Fibroblast of skin of left biceps (primary cell): ENCODE results near the gene EXOSC10.
"Not testable (repeated sequence)": the region's sequence is repeated elsewhere in the genome, so short reads cannot be mapped to it uniquely, and the experiment has no call there.

Experiments used
- DNase-seq, 2 experiments: peaks; one replicate each; pipeline ENCODE4 v3.0.0-alpha.2; 2013; ENCODE audit warnings: low read depth in 2 of 2

The EXOSC10 gene

DNA sequence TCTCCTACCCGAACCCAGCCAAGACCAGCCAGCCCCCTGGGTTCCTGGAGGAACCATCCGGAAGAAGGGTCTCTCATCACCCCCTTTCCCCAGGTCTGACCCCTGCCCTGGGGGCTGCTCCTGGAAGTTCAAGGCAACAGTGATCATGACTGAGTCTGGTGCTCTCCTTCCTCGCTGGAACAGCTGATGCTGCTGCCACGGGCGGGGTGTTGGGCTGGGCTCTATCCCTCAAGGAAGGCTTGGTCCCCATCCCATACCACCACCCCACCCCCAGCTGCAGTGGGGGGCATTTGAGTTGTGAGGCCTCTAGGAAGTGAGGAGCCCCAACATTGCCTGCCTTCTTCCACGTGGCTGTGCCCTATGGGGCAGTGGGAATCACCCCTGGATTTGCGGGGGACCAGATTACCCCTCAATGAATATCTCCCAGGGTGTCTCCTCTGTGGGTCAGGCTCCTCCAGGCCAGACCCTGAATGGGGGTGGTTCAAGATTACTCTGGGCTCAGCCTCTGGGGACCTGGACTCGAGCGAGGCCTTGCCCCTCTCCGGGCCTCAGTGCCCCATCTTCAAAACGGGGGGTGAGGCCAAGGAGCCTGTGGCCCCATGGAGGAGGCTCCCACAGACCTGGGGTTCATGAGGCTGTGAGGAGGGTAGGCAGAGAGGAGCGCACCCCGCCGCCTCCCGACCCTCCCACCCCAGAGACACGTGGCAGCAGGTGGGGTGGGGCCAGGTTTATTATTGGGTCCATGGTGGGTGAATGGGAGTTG is 55.4 kb downstream of the EXOSC10 start:
- DNase-seq = no peak

DNA sequence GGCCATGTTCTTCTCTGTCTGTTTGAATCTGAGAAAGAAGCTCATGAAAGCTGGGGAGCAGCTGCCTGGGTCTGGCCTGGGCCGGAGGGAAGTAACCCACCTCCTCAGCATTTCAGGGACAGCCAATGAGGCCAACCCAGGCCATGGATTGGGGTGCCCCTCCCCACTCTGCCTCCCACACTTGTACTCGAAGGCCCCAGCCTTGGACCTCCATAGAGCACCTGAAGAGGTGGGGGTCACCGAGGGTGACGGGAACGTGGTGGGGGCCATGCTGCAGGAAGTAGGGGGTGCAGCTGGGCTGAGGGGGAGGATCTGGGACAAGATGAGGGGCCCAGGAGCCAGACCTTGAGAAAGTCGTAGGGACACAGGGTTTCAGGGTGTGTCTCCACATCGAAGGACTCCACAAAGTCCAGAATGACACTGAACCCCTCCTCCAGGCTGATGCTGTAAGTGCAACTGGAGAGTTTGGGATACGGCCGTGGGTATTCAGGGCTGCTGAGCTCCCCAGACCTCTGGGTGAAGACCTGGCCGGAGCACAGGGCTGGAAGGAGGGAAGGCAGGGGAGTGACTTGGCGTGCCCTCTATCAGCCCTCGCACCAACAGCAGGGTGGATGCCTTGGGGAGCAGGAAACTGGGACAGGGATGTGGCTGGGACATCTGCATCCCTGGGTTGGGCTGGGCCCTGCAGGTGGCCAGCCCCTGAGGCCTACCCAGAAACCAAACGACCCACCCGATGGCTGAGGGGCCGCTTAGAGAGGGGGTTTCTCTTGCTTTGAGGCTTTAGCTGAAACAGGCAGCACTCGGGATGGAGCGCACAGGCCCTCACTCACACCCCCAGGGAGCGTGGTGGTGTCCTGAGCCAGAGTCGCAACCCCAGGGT is 56.4 kb downstream of the EXOSC10 start:
- DNase-seq = no peak

DNA sequence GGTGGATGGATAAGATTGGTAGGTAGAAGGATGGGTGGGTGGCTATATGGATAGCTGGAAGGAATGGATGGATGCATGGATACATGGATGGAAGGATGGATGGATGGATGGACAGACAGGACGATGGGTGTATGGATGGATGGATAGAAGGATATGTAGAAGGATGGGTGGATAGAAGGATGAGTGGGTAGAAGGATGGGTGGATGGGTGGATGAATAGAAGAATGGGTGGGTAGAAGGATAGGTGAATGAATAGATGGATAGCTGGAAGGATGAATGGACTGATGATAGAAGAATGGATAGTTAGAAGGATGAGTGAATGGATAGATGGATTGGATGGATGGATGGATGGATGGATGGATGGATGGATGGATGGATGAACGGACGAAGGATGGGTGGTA is 57.6 kb downstream of the EXOSC10 start:
- DNase-seq = no peak

DNA sequence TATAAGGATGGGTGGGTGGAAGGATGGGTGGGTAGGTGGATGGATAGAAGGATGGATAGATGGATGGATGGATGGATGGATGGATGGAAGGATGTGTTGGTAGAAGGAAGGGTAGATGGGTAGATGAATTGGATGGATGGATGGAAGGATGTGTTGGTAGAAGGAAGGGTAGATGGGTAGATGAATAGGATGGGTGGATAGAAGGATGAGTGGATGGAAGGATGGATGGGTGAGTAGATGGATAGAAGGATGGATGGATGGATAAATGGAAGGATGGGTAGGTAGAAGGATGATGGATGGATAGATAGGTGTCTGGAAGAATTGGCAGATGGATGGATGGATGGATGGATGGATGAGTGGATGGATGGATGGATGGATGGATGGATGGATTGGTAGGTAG is 58.6 kb downstream of the EXOSC10 start:
- no peak for DNase-seq

DNA sequence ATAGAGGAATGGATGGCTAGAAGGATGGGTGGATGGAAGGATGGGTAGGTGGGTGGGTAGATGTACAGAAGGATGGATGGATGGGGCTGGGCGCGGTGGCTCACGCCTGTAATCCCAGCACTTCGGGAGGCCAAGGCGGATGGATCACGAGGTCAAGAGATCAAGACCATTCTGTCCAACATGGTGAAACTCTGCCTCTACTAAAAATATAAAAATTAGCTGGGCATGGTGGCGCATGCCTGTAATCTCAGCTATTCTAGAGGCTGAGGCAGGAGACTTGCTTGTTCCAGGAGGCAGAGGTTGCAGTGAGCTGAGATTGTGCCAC is 59.6 kb downstream of the EXOSC10 start:
- DNase-seq = not testable (repeated sequence)

DNA sequence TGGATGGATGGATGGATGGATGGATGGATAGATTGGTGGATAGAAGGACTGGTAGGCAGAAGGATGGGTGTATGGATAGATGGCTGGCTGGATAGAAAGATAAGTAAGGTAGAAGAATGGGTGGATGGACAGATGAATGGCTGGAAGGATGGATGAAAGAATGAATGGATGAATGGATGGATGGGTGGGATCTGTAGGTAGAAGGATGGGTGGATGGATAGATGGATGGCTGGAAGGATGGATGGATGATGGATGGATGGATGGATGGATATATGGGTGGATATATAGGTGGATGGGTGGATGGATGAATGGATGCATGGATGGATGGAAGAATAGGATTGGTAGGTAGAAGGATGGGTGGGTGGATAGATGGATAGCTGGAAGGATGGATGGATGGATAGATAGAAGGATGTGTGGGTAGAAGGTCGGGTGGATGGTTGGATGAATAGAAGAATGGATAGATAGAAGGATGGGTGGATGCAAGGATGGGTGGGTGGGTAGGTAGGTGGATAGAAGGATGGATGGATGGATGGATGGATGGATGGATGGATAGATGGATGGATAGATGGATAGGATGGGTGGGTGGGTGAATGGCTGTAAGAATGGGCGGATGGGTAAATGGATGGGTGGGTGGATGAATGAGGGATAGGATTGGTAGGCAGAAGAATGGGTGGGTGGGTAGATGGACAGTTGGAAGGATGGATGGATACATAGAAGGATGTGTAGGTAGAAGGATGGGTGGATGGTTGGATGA is 60.1 kb downstream of the EXOSC10 start:
- no peak for DNase-seq

DNA sequence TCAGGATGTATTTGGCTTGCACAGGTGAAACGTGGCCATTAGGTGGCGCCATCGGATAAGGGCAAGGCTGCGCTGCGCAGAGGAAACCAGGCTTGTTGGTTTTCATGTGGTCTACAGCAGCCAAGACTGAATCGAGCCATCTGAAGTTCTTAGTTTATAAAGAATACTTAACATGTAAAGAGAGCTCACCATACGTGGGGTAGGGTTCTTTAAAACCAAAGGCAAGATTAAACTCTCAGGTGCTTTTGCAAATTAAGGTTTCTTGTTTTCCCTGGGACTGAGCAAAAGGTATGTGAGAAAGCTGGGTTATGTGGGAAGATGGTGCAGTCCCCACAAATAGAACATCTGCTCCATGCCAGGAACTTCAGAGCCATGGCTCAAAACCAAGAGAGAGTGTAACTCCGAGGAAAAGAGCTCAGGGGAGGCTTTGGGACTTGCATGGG is 61.9 kb downstream of the EXOSC10 start:
- peak; percentile 34 to 44 for DNase-seq

DNA sequence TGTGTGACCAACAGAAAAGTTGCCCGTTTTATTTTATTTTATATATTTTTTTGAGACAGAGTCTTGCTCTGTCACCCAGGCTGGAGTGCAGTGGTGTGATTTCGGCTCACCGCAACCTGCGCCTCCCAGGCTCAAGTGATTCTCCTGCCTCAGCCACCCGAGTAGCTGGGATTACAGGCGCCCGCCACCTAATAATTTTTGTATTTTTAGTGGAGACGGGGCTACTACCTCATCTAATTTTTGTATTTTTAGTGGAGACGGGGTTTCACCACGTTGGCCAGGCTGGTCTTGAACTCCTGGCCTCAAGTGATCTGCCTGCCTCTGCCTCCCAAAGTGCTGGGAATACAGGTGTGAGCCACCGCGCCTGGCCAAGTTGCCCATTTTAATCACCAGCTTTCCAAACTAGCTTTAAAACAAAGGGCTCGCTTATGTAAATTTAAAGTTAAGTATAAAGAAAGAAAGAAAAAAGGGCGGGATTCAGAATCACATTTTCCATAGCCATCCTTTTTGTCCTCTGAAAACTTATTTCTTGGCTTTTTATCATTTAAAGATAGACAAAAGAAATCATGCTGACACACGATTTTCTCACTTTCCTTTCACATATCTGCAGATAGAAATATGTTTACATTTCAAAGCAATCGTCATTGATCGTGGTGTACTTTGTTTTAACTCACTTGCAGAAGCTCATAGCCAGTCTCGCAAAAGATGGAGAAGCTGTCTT is 62.5 kb downstream of the EXOSC10 start:
- not testable (repeated sequence) for DNase-seq

DNA sequence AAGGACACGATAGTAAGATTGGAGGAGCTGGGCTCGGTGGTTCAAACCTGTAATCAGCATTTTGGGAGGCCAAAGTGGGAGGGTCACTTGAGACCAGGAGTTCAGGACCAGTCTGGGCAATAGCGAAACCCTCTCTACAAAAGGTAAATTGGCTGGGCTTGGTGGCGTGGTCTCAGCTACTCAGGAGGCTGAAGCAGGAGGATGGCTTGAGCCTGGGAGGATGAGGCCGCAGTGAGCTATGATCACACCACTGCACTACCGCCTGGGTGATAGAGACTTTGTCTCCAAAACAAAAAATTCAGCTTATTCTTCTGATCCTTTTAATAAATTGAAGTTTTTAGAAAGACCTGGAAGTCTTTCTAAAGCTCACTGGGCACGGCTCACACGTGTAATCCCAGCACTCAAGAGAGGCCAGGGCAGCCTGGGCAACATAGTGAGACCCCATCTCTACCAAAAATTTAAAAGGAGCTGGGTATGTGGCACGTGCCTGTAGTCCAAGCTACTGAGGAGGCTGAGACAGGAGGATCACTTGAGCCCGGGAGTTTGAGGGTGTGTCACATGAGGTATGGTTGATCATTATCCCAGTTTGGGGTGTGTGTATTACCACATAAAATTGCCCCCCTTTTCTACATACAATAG is 67.9 kb downstream of the EXOSC10 start:
- DNase-seq = no peak

DNA sequence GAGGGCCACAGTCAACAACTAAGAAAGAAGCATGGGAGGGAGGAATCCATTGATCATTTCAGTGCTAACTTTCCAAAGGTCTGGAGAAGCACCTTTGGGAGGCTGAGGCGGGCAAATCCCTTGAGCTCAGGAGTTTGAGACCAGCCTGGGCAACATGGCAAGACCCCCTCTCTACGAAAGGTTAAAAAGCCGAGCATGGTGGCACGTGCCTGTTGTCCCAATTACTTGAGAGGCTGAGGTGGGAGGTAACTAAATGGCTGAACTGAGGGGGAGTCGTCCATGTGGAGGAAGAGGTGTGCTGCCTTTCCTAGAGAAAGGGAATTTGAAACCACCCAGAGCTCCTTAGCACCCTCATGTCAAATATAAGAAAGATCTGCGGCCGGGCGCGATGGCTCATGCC is 68.8 kb downstream of the EXOSC10 start:
- no peak for DNase-seq

DNA sequence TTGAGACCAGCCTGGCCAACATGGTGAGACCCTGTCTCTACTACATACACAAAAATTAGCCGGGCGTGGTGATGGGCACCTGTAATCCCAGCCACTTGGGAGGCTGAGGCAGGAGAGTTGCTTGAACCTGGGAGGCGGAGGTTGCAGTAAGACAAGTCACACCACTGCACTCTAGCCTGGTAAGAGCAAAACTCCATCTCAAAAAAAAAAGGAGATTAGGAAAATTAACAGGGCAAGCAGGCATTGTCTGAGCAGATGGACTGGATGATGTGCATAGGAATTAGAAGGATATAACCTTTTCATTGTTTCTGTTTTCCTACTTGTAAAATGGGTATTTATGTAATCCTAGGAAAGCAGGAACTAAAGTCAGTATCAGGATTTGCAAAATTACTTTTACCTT is 71.7 kb downstream of the EXOSC10 start:
- DNase-seq = no peak

DNA sequence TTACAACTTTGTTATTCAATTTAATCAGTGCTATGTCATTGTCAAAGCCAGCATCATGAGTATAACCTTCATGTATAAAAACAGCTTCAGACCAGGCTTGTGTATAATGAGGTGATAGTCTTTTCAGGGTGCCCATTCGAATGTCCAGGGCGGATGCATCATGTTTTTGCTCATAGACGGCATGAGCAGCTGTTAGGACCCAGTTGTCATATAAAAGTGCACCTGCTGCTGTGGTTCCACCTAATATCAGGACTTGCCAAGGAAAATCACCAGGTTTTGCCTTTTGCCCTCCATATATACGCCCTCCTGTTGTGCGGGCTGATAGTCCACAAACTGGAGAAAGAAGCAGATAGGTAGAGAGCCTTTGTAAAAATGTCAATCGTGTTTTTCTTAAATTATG is 72.4 kb downstream of the EXOSC10 start:
- no peak for DNase-seq

DNA sequence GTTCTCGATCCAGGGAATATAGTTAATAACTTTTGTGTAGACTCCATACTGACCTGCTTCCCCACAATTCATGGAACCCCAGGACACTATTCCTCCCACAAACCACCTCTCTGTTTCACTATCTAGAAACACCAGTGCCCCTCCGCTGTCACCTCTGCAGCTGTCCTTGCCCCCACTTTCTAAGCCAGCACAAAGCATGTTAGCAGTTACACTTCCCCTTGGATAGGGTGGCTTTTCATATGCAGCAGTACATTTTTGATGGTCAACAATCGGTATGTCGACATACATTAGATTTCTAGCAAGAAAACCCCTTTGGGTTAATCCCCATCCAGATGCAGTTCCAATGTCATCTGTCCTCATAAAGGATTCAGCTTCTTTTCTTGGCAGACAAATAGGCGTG is 72.8 kb downstream of the EXOSC10 start:
- no peak for DNase-seq

DNA sequence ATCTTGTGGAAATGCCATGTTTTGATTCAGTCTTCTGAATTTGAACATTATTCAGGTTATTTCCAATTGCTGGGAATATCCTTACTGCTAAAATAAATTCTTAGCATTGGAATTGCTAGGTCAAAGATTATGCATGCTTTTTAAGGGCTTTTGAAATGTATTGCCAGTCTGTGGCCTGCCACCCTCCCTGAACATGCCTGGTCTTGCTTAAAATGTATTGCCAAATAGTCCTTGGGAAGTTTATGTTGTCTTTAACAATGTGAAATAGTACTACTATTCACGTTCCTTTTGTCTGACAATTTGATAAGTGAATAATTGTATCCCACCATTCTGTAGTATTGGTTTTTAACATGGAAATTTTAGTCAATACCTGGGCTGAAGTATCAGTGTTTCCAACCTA is 73.6 kb downstream of the EXOSC10 start:
- DNase-seq = no peak

DNA sequence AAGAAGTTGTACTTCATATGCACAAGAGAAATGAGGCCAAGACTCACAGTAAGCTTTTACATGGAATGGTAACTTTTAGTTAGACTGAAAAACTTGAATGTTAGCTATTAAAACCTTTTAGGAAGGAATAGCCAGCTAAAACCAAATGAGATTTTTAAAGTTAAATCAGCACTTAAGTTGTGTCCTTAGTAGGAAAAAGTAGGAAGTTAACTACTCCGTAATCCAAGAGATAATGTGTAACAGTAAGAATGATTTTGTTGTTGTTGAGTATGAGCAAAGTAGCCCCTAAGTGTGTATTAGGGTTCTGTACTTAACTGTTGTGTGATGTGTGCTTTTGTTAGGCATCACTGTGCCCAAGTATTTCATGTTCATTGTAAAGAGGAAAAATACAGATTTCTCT is 74.1 kb downstream of the EXOSC10 start:
- no peak for DNase-seq

DNA sequence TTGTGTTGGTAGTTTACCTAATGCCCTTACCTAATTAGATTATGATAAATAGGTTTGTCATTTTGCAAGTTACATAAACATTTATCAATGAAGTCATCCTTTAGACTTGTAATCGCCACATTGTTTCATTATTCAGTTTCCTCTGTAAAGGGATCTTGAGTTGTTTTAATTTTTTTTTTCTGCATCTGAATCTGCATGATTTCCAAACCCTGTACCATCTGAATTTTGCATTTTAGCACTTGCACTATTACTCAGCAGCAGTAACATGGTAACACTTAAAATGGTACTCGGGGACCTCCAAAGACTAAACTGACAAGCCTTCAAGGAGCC is 74.8 kb downstream of the EXOSC10 start:
- DNase-seq = no peak

DNA sequence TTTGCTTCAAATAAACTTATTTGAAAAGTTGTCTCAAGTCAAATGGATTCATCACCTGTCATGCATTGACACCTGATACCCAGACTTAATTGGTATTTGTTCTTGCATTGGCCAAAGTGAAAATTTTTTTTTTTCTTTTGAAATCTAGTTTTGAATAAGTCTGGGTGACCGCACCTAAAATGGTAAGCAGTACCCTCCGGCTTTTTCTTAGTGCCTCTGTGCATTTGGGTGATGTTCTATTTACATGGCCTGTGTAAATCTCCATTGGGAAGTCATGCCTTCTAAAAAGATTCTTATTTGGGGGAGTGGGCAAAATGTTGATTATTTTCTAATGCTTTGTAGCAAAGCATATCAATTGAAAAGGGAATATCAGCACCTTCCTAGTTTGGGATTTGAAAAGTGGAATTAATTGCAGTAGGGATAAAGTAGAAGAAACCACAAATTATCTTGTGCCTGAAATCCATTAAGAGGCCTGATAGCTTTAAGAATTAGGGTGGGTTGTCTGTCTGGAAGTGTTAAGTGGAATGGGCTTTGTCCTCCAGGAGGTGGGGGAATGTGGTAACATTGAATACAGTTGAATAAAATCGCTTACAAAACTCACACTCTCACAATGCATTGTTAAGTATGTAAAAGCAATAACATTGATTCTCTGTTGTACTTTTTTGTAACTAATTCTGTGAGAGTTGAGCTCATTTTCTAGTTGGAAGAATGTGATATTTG is 75.4 kb downstream of the EXOSC10 start:
- DNase-seq = no peak

DNA sequence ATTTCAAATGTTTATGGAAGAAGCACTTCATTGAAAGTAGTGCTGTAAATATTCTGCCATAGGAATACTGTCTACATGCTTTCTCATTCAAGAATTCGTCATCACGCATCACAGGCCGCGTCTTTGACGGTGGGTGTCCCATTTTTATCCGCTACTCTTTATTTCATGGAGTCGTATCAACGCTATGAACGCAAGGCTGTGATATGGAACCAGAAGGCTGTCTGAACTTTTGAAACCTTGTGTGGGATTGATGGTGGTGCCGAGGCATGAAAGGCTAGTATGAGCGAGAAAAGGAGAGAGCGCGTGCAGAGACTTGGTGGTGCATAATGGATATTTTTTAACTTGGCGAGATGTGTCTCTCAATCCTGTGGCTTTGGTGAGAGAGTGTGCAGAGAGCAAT is 76.5 kb downstream of the EXOSC10 start:
- DNase-seq = no peak

DNA sequence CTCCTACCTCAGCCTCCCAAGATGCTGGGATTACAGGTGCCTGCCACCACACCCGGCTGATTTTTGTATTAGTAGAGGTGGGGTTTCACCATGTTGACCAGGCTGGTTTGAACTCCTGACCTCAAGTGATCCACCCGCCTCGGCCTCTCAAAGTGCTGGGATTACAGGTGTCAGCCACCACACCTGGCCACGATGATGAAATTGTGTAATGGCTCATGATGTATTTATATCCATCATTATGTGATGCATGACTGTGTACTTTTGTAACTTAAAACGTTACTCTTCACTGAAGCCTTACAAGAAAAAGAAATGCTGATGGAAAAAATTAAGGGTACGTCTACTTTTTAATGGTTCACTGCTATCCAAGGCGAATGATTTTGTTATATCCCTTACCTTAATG is 79.7 kb downstream of the EXOSC10 start:
- DNase-seq = no peak

DNA sequence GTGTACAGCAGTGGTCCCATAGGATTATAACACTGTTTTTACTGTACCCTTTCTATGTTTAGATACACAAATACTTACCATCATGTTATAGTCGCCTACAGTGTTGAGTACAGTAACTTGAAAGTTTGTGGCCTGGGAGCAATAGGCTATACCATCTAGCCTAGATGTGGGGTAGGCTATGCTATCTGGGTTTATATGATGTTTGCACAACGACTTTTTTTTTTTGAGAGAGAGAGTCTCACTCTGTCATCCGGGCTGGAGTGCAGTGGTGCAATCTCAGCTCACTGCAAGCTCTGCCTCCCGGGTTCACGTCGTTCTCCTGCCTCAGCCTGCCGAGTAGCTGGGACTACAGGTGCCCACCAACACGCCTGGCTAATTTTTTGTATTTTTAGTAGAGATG is 80.3 kb downstream of the EXOSC10 start:
- DNase-seq = not testable (repeated sequence)
